HEK293 (cell line): ENCODE measurements around the gene FRYL.

Experiments
- GFI1B ChIP-seq: fragments of 450-650 bp; formaldehyde crosslinking; IDR thresholded peaks from 2 replicates; pipeline ENCODE4 v1.5.1; 2016; ENCODE audit warnings: missing biosample characterization, missing genetic modification characterization
- KLF10 ChIP-seq: fragments of 450-650 bp; IDR thresholded peaks from 2 replicates; pipeline ENCODE4 v1.5.1; 2018; ENCODE audit warnings: missing biosample characterization, mild to moderate bottlenecking, missing genetic modification characterization
- TSHZ1 ChIP-seq: fragments of 450-650 bp; formaldehyde crosslinking; IDR thresholded peaks from 2 replicates; pipeline ENCODE4 v1.5.1; 2016; ENCODE audit warnings: missing biosample characterization, missing genetic modification characterization, borderline replicate concordance
- ZEB2 ChIP-seq: fragments of 450-650 bp; formaldehyde crosslinking; IDR thresholded peaks from 2 replicates; pipeline ENCODE4 v1.5.1; 2016; ENCODE audit warnings: missing biosample characterization, missing genetic modification characterization
- ZNF174 ChIP-seq: fragments of 450-650 bp; formaldehyde crosslinking; IDR thresholded peaks from 2 replicates; pipeline ENCODE4 v1.5.0; 2017; ENCODE audit warnings: missing biosample characterization, mild to moderate bottlenecking, missing genetic modification characterization
- ZNF274 ChIP-seq, 2 experiments: fragments of 200-500 bp in 1 of 2; fragments of 450-650 bp in 1 of 2; sonication (Bioruptor generic) in 1 of 2; formaldehyde crosslinking in 1 of 2; IDR thresholded peaks; 2 replicates each; pipeline versions ENCODE4 v1.5.1 to v1.6.1; 2014 to 2016; ENCODE audit warnings: borderline replicate concordance in 1 of 2, inconsistent platforms in 1 of 2, low read length in 1 of 2, missing biosample characterization in 1 of 2, missing genetic modification characterization in 1 of 2
- ZNF626 ChIP-seq: fragments of 450-650 bp; sonication (Bioruptor Pico); formaldehyde crosslinking; IDR thresholded peaks from 2 replicates; pipeline ENCODE4 v1.5.1; 2018; ENCODE audit warnings: missing biosample characterization, missing genetic modification characterization, inconsistent platforms
- ZNF654 ChIP-seq: fragments of 450-650 bp; formaldehyde crosslinking; IDR thresholded peaks from 2 replicates; pipeline ENCODE4 v1.5.1; 2016; ENCODE audit warnings: low read depth, missing biosample characterization, missing genetic modification characterization
- TF ChIP-seq, protein P1 (sequence below): fragments of 450-650 bp; formaldehyde crosslinking; IDR thresholded peaks from 2 replicates; pipeline ENCODE4 v1.5.1; 2016; ENCODE audit warnings: missing biosample characterization, missing genetic modification characterization

- TF ChIP-seq ZNF626 (no peak), TSHZ1 (no peak), ZNF274 (IDR thresholded peaks at IDR 0.05; ENCODE audit: low read length) (no peak), ZNF274 (tag by site-specific recombination; IDR thresholded peaks at IDR 0.05; ENCODE audit: borderline replicate concordance) (no peak), ZNF654 (tag by site-specific recombination) (no peak), ZEB2 (tag by site-specific recombination) (no peak), GFI1B (tag by site-specific recombination) (no peak), KLF10 (tag by site-specific recombination) (no peak), ZNF174 (tag by site-specific recombination) (no peak)
- TF ChIP-seq, protein P1, sequence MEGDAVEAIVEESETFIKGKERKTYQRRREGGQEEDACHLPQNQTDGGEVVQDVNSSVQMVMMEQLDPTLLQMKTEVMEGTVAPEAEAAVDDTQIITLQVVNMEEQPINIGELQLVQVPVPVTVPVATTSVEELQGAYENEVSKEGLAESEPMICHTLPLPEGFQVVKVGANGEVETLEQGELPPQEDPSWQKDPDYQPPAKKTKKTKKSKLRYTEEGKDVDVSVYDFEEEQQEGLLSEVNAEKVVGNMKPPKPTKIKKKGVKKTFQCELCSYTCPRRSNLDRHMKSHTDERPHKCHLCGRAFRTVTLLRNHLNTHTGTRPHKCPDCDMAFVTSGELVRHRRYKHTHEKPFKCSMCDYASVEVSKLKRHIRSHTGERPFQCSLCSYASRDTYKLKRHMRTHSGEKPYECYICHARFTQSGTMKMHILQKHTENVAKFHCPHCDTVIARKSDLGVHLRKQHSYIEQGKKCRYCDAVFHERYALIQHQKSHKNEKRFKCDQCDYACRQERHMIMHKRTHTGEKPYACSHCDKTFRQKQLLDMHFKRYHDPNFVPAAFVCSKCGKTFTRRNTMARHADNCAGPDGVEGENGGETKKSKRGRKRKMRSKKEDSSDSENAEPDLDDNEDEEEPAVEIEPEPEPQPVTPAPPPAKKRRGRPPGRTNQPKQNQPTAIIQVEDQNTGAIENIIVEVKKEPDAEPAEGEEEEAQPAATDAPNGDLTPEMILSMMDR (tag by site-specific recombination) = no peak
Observed at GRCh38 chr4:48673537-48673936, 106.5 kb downstream of the FRYL start.
